ENCODE data around the gene COL4A5.

Gene COL4A5

DNA sequence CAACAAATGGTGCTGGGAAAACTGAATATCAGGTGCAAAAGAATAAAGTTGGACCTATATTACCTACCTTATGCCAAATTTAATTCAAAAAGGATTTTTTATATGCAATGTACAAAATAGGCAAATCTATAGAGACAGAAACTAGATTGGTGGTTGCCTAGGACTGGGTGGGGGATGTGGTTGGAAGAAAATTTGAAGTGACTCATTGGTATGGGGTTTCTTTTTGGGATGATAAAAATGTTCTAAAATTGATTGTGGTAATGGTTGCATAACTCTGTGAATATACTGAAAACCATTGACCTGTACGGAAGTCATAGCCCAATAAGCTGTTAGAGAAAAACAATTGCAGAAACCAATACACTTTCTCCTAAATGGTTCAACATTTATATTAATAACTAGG, 72.1 kb downstream of the COL4A5 start:
- TF ChIP-seq ZNF274 (IDR thresholded peaks at IDR 0.05; ENCODE audit: low read depth, low read length), result no peak
- H3K4me3 ChIP-seq (ENCODE audit: low read length), result no peak overlapping the region

- no peak for TF ChIP-seq ZNF274 (IDR thresholded peaks at IDR 0.05; ENCODE audit: low read depth, low read length)
- no peak overlapping the region for H3K4me3 ChIP-seq (ENCODE audit: low read length)
These were observed 76.5 kb downstream of the COL4A5 start for GRCh38 chrX:108516184-108516583.

GRCh38 chrX:108527724-108528123, 88.1 kb downstream of the COL4A5 start:
- no peak overlapping the region for H3K4me3 ChIP-seq (ENCODE audit: low read length)
- no peak for TF ChIP-seq ZNF274 (IDR thresholded peaks at IDR 0.05; ENCODE audit: low read depth, low read length)

DNA sequence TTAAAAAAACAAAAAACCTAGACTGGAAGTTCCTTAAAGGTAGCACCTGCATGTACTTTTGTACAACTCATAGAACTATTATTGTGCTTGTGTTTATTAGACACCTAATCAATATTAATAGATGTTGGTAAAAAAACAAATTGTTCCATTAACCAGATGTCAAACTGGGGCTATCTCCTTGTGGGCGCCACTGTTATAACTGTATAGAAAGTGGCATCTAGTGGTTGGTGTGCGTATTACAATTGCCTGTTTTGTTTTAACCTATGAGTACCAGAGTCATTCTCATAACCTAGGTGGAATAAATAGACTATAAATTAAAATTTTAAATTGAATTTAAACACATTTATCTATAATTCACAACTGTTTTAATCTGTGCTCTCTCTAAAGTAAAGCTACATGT, 97.4 kb downstream of the COL4A5 start:
- no peak overlapping the region for H3K4me3 ChIP-seq (ENCODE audit: low read length)
- TF ChIP-seq ZNF274 (IDR thresholded peaks at IDR 0.05; ENCODE audit: low read depth, low read length), result no peak

DNA sequence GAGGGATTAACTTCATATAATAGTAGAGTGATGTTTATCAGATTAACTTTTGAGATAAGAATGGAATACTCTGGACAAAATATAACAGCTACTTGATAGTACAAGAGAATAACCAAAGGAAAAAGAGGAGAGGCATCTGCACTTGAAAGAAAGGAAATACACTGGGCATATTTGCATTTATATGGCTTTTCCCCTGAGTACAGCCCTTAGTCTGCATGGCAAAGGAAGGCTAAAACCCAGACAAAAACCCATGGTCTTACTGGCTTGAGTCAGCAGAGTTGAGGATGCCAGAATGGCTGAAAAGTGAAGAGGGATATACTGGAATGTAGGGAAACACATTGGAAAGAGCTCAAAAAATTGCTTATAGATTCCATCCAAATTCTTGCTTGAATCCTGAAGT, 101.6 kb downstream of the COL4A5 start:
- no peak for TF ChIP-seq ZNF274 (IDR thresholded peaks at IDR 0.05; ENCODE audit: low read depth, low read length)
- H3K4me3 ChIP-seq (ENCODE audit: low read length), result no peak overlapping the region

GRCh38 chrX:108557580-108557979, 117.9 kb downstream of the COL4A5 start:
- TF ChIP-seq ZNF274 (IDR thresholded peaks at IDR 0.05; ENCODE audit: low read depth, low read length), result no peak
- no peak overlapping the region for H3K4me3 ChIP-seq (ENCODE audit: low read length)

GRCh38 chrX:108558217-108558616, 118.6 kb downstream of the COL4A5 start:
- TF ChIP-seq ZNF274 (IDR thresholded peaks at IDR 0.05; ENCODE audit: low read depth, low read length), result no peak

DNA sequence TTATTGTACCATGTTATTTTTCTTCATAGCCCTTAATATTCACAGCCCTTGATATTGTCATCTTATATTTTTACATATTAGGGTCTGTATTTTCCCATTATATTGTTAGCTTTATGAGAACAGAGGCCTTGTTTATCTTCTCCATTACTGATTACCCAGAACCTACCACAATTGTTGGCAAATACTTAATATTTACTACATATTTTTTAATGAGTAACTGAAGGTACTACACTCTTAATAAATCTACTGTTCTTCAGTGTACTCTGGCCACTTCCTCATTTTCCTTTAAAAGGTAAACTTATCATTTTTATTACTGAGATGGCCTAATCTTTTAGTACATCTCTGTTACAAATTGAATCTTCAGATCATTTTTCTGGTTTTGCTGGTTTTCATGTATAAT, 133.5 kb downstream of the COL4A5 start:
- no peak for TF ChIP-seq ZNF274 (IDR thresholded peaks at IDR 0.05; ENCODE audit: low read depth, low read length)

More at GRCh38 chrX:108558217-108558616, 118.6 kb downstream of the COL4A5 start:
- no peak overlapping the region for H3K4me3 ChIP-seq (ENCODE audit: low read length)

DNA sequence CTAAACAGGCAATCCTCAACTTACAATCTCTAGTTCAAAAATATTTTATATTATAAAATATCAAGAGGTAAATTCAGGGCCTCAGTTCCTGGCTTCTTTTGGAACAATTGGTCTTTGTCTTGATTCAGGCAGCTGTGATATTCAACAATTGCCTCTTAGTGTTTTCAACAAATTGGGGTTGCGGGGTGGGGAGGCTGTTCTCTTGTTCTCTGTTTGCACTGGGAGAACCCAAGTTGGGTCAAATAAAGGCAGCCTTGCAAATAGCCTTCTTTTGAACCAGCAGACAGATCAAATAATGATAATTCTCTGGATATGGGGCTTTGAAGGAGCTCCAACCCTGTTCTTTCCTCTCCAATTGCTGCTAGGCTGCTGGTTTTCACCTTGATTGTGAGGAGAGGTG, 142.5 kb downstream of the COL4A5 start:
- TF ChIP-seq ZNF274 (IDR thresholded peaks at IDR 0.05; ENCODE audit: low read depth, low read length), result no peak
- H3K4me3 ChIP-seq (ENCODE audit: low read length), result no peak overlapping the region

More for the DNA sequence above, 133.5 kb downstream of the COL4A5 start:
- no peak overlapping the region for H3K4me3 ChIP-seq (ENCODE audit: low read length)

DNA sequence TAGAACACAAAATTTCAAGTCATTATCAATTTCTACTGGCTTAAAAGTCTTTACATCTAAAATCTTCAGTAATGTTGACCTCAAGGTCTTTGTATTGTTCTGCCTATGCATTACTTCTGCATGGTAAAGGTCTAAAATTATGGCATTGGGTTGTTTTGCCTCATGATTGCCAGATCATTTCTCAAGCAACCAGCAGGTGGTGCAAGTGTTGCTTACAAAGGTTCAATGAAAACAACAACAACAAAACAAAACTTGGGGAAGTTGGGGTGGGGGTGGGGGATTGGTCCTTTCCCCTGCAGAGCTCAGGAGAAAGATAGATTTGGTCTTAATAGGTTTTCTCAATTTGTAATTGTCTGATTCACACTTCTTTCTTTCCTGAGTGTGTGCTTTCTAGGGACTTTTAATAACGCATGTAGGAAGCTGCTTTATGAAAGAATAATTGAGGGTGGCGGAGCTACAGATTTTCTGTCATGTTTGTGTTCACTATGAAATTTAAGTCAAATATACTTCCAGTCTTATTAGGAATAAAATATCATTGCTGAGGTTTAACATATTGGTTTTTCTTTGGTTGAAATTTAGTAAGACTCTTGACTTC, 145.1 kb downstream of the COL4A5 start:
- no peak for TF ChIP-seq ZNF274 (IDR thresholded peaks at IDR 0.05; ENCODE audit: low read depth, low read length)
- H3K4me3 ChIP-seq (ENCODE audit: low read length), result no peak overlapping the region

DNA sequence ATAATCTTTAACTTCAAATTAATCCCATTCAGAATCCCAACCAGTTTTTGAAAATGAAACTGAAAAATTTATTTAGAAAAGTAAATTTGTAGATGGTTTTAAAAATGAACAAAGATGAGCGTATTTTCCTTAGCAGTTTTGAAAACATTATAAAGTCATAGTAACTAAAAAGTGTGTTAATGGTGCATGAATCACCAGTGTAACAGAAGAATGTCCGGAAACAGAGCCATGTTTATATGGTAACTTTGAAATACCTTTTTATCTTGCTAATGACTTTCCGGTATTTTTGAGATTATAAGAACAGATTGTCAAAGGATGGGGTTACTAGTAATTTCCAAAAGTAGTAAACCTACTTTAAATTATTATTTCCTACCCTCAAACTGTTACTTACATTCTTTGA, 150.9 kb downstream of the COL4A5 start:
- H3K4me3 ChIP-seq (ENCODE audit: low read length), result no peak overlapping the region

GRCh38 chrX:108601276-108601675, 161.6 kb downstream of the COL4A5 start:
- no peak for TF ChIP-seq ZNF274 (IDR thresholded peaks at IDR 0.05; ENCODE audit: low read depth, low read length)
- no peak overlapping the region for H3K4me3 ChIP-seq (ENCODE audit: low read length)

More for the DNA sequence above, 150.9 kb downstream of the COL4A5 start:
- TF ChIP-seq ZNF274 (IDR thresholded peaks at IDR 0.05; ENCODE audit: low read depth, low read length), result no peak

DNA sequence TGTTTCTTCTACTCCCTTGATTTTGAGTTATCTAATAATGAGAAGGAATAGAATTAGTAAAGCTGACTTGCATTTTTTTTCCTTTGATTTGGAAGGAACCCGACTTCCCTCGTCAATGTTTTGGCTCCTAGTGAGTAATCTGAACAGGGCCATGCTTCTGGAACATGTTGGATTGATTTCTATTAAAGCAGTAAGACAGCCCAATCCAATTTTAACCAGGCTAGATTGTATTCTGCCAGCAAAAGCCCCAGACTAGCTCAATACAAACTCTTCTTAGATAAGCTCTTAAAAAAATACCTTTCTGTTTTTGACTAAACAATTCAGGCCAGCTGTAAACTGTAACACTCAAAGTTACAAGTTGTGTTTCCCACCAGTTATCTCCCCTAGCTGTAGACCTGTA, 170.5 kb downstream of the COL4A5 start:
- no peak for TF ChIP-seq ZNF274 (IDR thresholded peaks at IDR 0.05; ENCODE audit: low read depth, low read length)

GRCh38 chrX:108614616-108615015, 175.0 kb downstream of the COL4A5 start:
- TF ChIP-seq ZNF274 (IDR thresholded peaks at IDR 0.05; ENCODE audit: low read depth, low read length), result no peak
- no peak overlapping the region for H3K4me3 ChIP-seq (ENCODE audit: low read length)

More for the DNA sequence above, 170.5 kb downstream of the COL4A5 start:
- H3K4me3 ChIP-seq (ENCODE audit: low read length), result no peak overlapping the region

GRCh38 chrX:108640817-108641216, 201.2 kb downstream of the COL4A5 start:
- no peak for TF ChIP-seq ZNF274 (IDR thresholded peaks at IDR 0.05; ENCODE audit: low read depth, low read length)
- no peak overlapping the region for H3K4me3 ChIP-seq (ENCODE audit: low read length)
